H7 (cell line): ENCODE data around the gene TLNRD1. TPM values are rescaled to one million over a fixed set of nuclear protein-coding genes. Genes with fewer than 3 reads are reported as not detected.
"Not testable (repeated sequence)": the region's sequence is repeated elsewhere in the genome, so short reads cannot be mapped to it uniquely, and the experiment has no call there.

Experiments
- DNase-seq: peaks from one replicate; pipeline ENCODE4 v3.0.0; 2012
- H3K27me3 ChIP-seq: 2 replicates; pipeline ENCODE4 v1.6.0; 2011; ENCODE audit warnings: mild to moderate bottlenecking, low read length; ENCODE audit not compliant: control insufficient read depth, insufficient read depth
- H3K36me3 ChIP-seq: replicated peaks from 2 replicates; pipeline ENCODE4 v1.5.1; 2011; ENCODE audit warnings: low read length; ENCODE audit not compliant: control insufficient read depth, insufficient read depth
- H3K4me3 ChIP-seq: 2 replicates; pipeline ENCODE4 v1.5.1; 2011; ENCODE audit warnings: low read depth, mild to moderate bottlenecking, control low read depth, low read length, moderate library complexity; ENCODE audit not compliant: insufficient read depth
- total RNA-seq: library from RNA; depleted of rRNA; stranded (reverse); fragments of >200 nt; shearing (Covaris generic); gene quantifications from 2 replicates; pipeline ENCODE4 v1.2.3, GENCODE V29; 2014; rRNA removed

The TLNRD1 gene
- total RNA-seq, result 34.5 and 38.4 TPM in 2 replicates

- Histone ChIP-seq H3K4me3 (peak within 1 kb of the TSS; percentile 89), H3K36me3 (no peaks in the 10 kb centered on the region), H3K27me3 (peaks cover 10% of the 10 kb centered on the region)
- DNase-seq, result peak; percentile 95
Observed at GRCh38 chr15:81000624-81001151, at the start of gene TLNRD1. TLNRD1 (plus strand) TSS chr15:81000923; CDS start chr15:81002272, 1,349 bp downstream.

DNA sequence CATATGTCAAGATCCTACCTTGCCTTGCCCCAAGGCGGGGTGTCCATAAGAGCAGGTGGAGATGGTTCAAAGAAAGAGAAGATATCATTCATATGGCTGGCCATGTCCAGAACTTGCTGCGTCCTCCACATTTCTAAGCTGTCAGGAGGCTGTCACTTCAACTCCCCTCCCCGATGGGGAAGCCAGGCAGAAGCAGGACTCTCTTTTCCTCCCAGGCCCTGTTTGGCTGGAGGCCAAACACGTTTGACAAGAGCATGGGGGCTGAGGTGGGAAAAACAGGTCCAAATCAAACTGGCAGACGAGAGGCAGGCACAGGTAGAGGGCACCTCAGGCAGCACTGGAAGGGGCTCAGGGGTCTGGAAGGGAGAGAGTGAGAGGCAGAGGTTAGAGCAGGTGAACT, 48.8 kb upstream of the TLNRD1 start:
- Histone ChIP-seq H3K27me3 (no peaks in the 10 kb centered on the region), H3K4me3 (no peak overlapping the region), H3K36me3 (peaks cover 4% of the 10 kb centered on the region)
- DNase-seq, result no peak

DNA sequence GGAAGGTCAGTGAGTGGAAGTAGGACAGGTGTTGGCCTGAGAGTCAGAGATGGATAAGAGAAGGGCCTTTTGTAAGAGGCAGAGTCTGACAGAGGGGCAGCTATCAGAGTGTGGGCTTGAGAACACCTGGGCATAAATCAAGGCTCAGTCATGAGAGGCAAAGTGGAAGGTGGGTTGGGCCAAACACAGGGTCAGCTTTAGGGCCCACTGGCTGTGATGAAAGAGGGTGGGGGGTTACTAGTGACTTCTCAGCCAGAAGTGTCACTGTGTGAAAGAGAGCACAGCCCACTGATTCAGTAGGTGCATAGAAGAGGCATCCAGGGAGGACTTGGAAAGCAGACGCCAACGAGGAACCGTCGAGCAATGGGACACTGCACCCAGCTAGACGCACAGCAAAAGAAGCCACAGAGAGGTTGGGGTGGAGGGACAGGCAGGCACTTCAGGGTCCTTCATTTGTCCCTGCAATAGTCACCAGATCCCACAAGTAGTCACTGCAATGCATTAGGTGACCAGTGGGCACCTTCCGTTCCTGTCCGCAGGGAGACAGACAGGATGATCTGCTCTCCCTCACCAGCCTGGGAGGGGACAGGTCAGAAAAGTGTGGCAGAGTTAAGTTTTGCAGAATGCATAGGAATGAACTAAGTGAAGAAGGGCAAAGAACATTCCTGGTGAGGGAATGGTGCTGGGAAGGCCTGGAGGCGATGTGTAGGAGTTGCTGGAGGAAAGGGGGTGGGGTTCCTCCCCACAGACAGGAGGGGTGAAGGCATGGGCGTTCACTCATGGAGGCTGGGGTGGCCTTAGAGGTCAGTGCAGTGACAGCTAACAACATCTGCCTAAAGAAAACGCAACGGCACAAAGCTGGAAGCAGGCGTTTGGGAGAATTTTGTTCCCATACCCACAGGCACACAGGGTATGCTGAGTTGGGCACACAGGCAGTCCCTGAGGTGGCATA, 47.4 kb upstream of the TLNRD1 start:
- DNase-seq, result no peak
- H3K27me3 ChIP-seq, result no peaks in the 10 kb centered on the region
- H3K36me3 ChIP-seq, result peaks cover 3% of the 10 kb centered on the region
- H3K4me3 ChIP-seq, result no peak overlapping the region

DNA sequence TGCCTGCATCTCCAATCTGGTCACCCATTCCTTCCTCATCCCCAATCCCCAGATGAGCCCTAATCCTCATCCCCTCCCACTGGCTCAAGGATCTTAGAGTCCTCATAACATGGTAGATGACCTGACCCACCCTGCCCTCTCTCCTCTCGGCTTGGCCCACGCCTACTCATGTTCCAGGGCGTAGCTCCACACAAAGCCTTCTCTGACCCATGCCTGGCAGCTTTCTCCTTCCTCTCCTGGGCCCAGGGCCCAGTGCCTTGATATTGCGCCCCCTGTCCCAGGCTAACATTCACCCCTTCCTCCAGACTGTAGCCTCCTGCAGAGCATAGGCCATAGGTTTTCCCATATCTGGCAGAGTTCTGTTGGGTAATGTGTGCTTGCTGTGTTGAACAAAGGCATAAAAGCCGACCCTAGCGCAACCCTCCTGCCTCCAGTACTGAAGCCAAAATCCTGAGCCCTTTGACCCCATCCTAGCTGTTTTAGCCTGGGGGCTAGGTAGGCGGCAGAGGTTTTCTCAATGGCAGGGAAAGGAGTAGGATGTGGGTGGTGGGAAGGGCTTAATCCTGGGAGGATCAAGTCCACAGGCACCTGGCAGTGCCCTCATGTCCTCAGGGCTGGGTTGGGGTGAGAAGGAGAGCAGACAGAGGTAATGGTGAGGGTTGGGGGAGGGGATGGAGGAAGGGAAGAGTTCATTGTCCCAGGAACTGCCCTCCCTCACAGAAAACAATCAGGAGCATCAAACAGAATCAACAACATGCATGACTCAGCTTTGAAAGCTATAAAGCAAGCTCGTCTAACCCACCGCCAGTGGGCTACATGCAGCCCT, 46.6 kb upstream of the TLNRD1 start:
- H3K36me3 ChIP-seq, result peaks cover 3% of the 10 kb centered on the region
- DNase-seq, result peak; percentile 52
- H3K4me3 ChIP-seq, result no peak overlapping the region
- no peaks in the 10 kb centered on the region for H3K27me3 ChIP-seq

- DNase-seq, H3K36me3 ChIP-seq, H3K27me3 ChIP-seq, H3K4me3 ChIP-seq: not testable (repeated sequence)
Observed at GRCh38 chr15:80955571-80956452, 44.9 kb upstream of the TLNRD1 start.

GRCh38 chr15:80957556-80957955, 43.2 kb upstream of the TLNRD1 start:
- H3K36me3 ChIP-seq, result no peaks in the 10 kb centered on the region; the same call in 1 of the 2 replicates
- H3K4me3 ChIP-seq, result no peak overlapping the region
- no peak for DNase-seq
- H3K27me3 ChIP-seq, result no peaks in the 10 kb centered on the region

GRCh38 chr15:80957976-80958375, 42.7 kb upstream of the TLNRD1 start:
- no peak for DNase-seq
- Histone ChIP-seq H3K4me3 (no peak overlapping the region), H3K27me3 (no peaks in the 10 kb centered on the region), H3K36me3 (no peaks in the 10 kb centered on the region; the same call in 1 of the 2 replicates)

- Histone ChIP-seq H3K36me3 (no peaks in the 10 kb centered on the region; the same call in 1 of the 2 replicates), H3K4me3 (no peak overlapping the region), H3K27me3 (no peaks in the 10 kb centered on the region)
- no peak for DNase-seq
Observed at GRCh38 chr15:80958818-80959495, 41.8 kb upstream of the TLNRD1 start.

DNA sequence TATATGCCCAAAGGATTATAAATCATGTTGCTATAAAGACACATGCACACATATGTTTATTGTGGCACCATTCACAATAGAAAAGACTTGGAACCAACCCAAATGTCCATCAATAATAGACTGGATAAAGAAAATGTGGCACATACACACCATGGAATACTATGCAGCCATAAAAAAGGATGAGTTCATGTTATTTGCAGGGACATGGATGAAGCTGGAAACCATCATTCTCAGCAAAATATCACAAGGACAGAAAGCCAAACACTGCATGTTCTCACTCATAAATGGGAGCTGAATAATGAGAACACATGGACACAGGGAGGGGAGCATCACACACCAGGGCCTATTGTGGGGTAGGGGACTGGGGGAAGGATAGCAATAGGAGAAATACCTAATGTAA, 35.3 kb upstream of the TLNRD1 start:
- not testable (repeated sequence) for H3K27me3 ChIP-seq, H3K36me3 ChIP-seq, H3K4me3 ChIP-seq, DNase-seq

GRCh38 chr15:80966431-80967197, 34.1 kb upstream of the TLNRD1 start:
- no peak for DNase-seq
- H3K36me3 ChIP-seq, result no peaks in the 10 kb centered on the region; the same call in 1 of the 2 replicates
- H3K4me3 ChIP-seq, result no peak overlapping the region
- H3K27me3 ChIP-seq, result no peaks in the 10 kb centered on the region

DNA sequence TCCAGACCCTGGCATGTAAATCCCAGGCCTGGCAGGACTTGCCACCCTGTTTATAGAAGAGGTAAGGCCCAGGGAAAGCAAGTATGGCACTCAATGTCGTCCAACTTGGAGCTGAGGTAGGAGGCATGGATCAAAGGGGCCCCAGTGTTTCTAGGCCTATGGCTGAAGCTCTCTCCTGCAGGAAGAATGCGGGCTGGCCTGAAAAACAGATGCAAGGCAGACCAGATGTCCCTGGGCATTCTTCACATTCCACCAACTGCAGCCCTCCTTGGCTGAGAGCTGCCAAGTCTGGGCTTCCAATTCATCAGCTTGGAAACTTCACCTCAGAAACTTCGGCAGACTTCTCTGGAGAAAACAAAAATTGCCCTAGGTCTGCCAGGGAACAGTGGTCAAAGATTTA, 33.3 kb upstream of the TLNRD1 start:
- H3K36me3 ChIP-seq, result no peaks in the 10 kb centered on the region; the same call in 1 of the 2 replicates
- peak; percentile 56 for DNase-seq
- no peak overlapping the region for H3K4me3 ChIP-seq
- no peaks in the 10 kb centered on the region for H3K27me3 ChIP-seq

- Histone ChIP-seq H3K4me3 (no peak overlapping the region), H3K36me3 (no peaks in the 10 kb centered on the region; the same call in 1 of the 2 replicates), H3K27me3 (no peaks in the 10 kb centered on the region)
- no peak for DNase-seq
Observed at GRCh38 chr15:80967991-80968510, 32.7 kb upstream of the TLNRD1 start.
